C4-2B (cell line): Measurements from ENCODE around the gene TXLNG.

Experiments used
- CTCF ChIP-seq: fragments of 450-650 bp; conservative IDR thresholded peaks from 2 replicates; pipeline ENCODE4 v1.5.1; 2017; ENCODE audit warnings: mild to moderate bottlenecking
- ZFX ChIP-seq: fragments of 450-650 bp; IDR thresholded peaks from 2 replicates; pipeline ENCODE4 v1.6.1; 2017

GRCh38 chrX:16783452-16783851 is 2.8 kb upstream of the TXLNG start:
- TF ChIP-seq CTCF (no peak), ZFX (no peak)
